NOMO-1 (cell line): ENCODE results near the gene ORMDL2.
"Not testable (repeated sequence)": the region's sequence is repeated elsewhere in the genome, so short reads cannot be mapped to it uniquely, and the experiment has no call there.

Experiments
- DNase-seq, 2 experiments: peaks; one replicate each; lab custom pipeline; 2025; ENCODE audit not compliant: unreplicated experiment in 2 of 2; lab: John Stamatoyannopoulos, UW

The ORMDL2 gene

DNA sequence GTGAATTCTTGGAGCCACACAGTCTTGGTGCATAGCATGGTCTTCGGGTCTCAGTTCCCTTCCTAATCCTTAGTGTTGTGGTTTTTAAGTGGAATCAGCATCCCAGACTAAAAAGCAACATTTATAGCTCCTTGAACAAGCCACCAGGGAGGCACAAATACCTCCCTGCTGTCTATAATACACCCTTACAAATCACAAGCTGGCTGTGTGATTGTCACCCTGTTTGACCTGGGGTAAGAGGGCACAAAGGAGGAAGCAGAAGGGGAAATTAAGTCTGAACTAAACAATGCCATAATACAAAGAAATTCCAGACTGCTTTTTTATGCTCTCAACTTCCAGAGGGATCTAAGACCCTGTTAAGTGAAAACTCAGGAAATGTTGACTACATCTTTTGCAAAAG lies 32.6 kb downstream of the ORMDL2 start:
- no peak for DNase-seq

DNA sequence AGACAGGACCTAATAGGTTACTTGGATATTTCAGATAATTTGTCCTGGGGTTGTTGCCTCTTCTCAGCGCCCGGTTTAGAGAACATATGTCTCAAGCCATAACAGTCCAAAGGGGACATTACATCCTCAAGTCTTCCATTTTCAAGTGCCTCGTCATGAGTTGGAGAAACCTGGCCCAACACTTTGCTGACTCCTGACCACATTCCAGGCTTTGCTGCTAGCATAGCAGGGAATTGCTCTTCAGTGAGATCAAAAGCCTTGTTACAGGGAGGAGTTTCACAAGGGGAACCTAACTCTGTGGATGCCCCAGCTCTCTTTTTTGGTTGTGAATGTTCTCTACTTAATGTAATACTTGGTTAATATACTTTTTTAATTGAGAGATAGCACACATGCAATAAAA lies 33.1 kb downstream of the ORMDL2 start:
- DNase-seq: no peak

DNA sequence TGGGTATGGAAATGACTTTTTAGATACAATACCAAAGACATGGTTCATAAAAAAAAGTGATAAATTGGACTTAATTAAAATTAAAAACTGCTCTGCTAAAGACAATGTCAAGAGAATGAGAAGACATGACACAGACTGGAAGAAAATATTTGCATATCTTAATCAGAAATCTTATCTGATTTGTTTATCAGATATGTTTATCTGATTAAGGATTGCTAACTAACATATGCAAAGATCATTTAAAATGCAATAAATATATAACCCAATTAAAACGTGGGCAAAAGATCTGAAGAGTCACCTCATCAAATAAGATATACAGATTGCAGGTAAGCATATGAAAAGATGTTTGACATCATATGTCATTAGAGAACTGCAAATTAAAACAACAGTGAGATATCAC lies 34.9 kb downstream of the ORMDL2 start:
- no peak for DNase-seq

DNA sequence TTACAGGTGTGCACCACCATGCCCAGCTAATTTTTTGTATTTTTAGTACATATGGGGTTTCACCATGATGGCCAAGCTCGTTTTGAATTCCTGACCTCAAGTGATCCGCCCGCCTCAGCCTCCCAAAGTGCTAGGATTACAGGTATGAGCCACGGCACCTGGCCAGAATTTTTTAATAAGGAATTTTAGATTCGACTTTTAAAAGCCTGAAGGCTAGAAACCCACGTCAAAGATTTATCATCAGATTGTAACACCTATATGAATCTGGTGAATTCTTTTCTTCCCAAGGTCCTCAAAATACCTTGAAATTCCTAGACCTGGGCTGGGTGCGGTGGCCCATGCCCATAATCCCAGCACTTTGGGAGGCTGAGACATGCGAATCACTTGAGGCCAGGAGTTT lies 43.6 kb downstream of the ORMDL2 start:
- no peak for DNase-seq

DNA sequence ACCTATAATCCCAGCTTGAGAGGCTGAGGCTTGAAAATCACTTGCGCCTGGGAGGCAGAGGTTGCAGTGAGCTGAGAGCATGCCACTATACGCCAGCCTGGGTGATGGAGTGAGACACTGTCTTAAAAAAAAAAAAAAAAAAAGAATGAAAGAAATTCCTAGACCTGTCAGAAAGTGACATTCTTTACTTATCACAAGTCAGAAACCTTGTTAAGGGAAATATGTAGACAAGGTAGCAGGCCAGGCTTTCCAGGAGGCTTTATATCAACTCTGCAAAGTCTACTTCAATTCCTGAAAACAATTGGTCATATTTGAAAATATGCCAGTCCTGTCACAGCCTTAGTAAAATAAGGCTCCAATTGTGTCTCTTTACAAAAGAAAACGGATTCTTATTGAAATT lies 44.0 kb downstream of the ORMDL2 start:
- no peak for DNase-seq

DNA sequence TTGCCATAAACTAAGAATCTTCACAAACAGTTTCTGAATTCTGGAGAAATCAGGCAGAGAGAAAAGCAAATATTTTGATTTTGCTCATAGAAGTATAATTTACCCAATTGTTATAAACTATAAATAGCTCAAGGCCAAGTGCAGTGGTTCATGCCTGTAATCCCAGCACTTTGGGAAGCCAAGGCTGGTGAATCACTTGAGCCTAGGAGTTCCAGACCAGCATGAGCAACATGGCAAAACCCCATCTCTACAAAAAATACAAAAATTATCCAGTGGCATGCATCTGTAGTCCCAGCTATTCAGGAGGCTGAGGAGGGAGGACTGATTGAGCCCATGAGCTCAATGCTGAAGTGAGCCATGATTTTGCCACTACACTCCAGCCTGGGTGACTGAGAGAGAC lies 44.4 kb downstream of the ORMDL2 start:
- DNase-seq: no peak

DNA sequence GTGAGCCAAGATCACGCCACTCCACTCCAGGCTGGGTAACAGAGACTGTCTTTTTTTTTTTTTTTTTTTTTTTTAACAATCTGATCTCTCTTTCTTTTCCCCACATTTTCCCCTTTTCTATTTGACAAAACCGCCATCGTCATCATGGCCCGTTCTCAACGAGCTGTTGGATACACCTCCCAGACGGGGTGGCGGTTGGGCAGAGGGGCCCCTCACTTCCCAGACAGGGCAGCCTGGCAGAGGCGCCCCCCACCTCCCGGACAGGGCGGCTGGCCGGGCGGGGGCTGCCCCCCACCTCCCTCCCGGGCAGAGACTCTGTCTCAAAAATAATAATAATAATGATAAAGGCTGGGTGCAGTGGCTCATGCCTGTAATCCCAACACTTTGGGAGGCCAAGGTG lies 45.1 kb downstream of the ORMDL2 start:
- not testable (repeated sequence) for DNase-seq

DNA sequence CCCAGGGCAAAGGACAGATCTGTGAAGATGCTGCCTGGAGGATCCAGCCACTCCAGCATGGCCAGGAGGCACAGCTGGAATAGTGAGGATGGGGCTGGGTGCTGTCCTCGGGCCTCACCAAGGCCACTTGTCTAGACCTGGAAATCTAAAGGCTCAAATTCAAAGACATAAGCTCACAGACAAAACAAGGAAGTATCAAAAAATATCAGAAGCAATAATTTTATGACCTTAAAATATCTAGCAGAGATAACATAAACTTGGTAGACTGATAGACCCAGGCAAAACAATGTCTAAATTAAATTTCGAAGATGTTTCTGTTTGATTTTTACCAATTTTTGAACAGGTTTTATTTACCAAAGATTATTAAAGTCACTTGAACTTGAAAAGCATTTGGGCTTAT lies 47.5 kb downstream of the ORMDL2 start:
- DNase-seq: no peak

DNA sequence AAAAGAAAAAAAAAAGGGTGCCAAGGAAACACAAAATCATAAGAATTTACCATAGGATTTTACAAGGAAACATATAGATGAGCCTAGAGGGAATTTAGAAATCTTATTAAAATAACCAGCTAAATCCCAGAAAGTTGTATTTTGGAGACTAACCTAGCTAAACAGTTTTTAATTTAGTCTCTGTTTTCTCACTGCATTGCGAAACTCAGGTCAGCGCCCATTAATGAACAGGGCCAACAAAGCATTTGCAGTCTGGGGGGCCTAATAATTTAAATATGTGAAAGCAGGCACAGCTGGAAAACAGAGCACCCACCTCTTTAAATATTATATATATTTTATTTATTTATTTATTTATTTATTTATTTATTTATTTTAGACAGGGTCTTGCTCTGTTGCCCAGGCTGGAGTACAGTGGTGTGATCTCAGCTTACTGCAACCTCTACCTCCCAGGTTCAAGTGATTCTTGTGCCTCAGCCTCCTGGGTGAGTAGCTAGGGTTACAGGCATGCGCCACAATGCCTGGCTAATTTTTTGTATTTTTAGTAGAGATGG lies 48.7 kb downstream of the ORMDL2 start:
- not testable (repeated sequence) for DNase-seq
